RWPE2 (cell line): ENCODE measurements around the gene MRPL33.

ENCODE experiments used
- ATAC-seq: fragments of 200-7000 bp; cut with Tn5 transposase; 3 replicates; pipeline ENCODE4 v1.9.1; 2021; ENCODE audit warnings: low read depth
- DNase-seq: peaks from one replicate; pipeline ENCODE4 v3.0.0-alpha.2; 2020; ENCODE audit warnings: low spot score
- H3K27ac ChIP-seq: fragments of 450-650 bp; 2 replicates; pipeline ENCODE4 v1.5.1; 2017; ENCODE audit warnings: mild to moderate bottlenecking; ENCODE audit not compliant: poor library complexity, severe bottlenecking
- H3K27me3 ChIP-seq: fragments of 250-450 bp; sonication (Bioruptor Pico); 2 replicates; pipeline ENCODE4 v1.5.1; 2021; ENCODE audit warnings: mild to moderate bottlenecking, moderate library complexity; ENCODE audit not compliant: insufficient read depth, poor library complexity, severe bottlenecking
- H3K36me3 ChIP-seq: fragments of 250-450 bp; sonication (Bioruptor Pico); 2 replicates; pipeline ENCODE4 v1.5.1; 2020; ENCODE audit warnings: low read depth, mild to moderate bottlenecking, moderate library complexity
- H3K4me1 ChIP-seq: fragments of 250-450 bp; sonication (Bioruptor Pico); 2 replicates; pipeline ENCODE4 v1.5.1; 2021; ENCODE audit warnings: mild to moderate bottlenecking, moderate library complexity; ENCODE audit not compliant: insufficient read depth, poor library complexity, severe bottlenecking
- H3K4me3 ChIP-seq: fragments of 250-450 bp; sonication (Bioruptor Pico); 2 replicates; pipeline ENCODE4 v1.5.1; 2021; ENCODE audit warnings: mild to moderate bottlenecking, moderate library complexity; ENCODE audit not compliant: severe bottlenecking
- H3K9me3 ChIP-seq: fragments of 250-450 bp; sonication (Bioruptor Pico); 2 replicates; pipeline ENCODE4 v1.5.1; 2021; ENCODE audit warnings: mild to moderate bottlenecking, moderate library complexity; ENCODE audit not compliant: severe bottlenecking
- CTCF ChIP-seq: fragments of 450-650 bp; IDR thresholded peaks from one replicate; pipeline ENCODE4 v1.5.1; 2017; ENCODE audit warnings: mild to moderate bottlenecking, moderate library complexity; ENCODE audit not compliant: poor library complexity, severe bottlenecking

Gene MRPL33

DNA sequence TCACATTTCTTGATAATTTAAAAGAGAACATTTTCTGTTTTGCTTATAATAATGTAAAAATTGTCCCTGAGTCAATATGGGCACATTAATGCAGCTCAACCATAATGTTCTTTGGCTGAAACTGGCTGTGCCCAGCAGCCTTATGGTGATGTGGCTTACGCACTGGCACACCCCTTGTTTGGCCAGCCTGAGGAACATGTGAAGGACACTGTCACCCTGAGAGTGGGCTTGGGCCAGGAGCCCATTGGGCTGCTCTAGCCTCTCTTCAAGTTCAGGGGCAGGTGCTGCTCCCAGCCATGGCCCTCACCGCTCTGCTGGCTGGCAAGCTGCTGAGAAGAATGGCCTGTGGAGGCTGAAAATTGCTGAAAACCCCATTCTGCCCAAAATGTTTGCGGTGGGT lies 37.5 kb downstream of the MRPL33 start:
- Histone ChIP-seq H3K4me1 (peaks cover 7% of the 10 kb centered on the region), H3K36me3 (no peaks in the 10 kb centered on the region), H3K9me3 (no peaks in the 10 kb centered on the region), H3K4me3 (no peak overlapping the region), H3K27me3 (no peaks in the 10 kb centered on the region), H3K27ac (peak overlapping the region; percentile 67)
- no peak for DNase-seq
- no peak for TF ChIP-seq CTCF
- no peak for ATAC-seq

DNA sequence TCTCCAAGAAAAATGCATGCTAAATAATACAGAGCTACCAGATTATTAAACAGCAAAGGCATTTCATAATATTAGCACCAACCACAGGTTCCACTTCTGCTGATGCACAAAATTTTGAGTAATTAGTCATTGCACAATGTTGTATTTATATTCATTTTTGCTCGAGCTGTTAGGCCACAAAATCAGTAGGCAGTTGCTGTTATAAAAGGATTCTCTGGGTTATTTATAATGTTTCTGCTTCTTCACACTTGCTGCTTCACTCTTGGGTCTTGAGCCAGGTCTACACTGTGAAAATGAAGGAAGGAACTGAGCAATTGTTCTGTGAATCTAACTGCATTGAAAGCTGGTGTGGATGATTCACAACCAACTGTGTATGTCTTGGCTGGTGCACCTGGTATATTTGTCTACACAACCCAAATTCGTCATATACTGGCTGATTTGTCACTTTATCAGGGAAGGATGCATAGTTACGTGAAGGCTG lies 38.3 kb downstream of the MRPL33 start:
- no peaks in the 10 kb centered on the region for H3K9me3 ChIP-seq
- TF ChIP-seq CTCF, result no peak
- peak; percentile 84 for ATAC-seq
- H3K4me3 ChIP-seq, result no peak overlapping the region
- peak overlapping the region; percentile 67 for H3K27ac ChIP-seq
- no peaks in the 10 kb centered on the region for H3K27me3 ChIP-seq
- H3K4me1 ChIP-seq, result peaks cover 7% of the 10 kb centered on the region
- no peaks in the 10 kb centered on the region for H3K36me3 ChIP-seq
- DNase-seq, result no peak

GRCh38 chr2:27810455-27810854 lies 38.9 kb downstream of the MRPL33 start:
- no peaks in the 10 kb centered on the region for H3K9me3 ChIP-seq
- H3K27ac ChIP-seq, result peak overlapping the region; percentile 67
- no peak overlapping the region for H3K4me3 ChIP-seq
- H3K4me1 ChIP-seq, result peaks cover 7% of the 10 kb centered on the region
- ATAC-seq (no peak), DNase-seq (no peak)
- TF ChIP-seq CTCF, result no peak
- no peaks in the 10 kb centered on the region for H3K36me3 ChIP-seq
- no peaks in the 10 kb centered on the region for H3K27me3 ChIP-seq

DNA sequence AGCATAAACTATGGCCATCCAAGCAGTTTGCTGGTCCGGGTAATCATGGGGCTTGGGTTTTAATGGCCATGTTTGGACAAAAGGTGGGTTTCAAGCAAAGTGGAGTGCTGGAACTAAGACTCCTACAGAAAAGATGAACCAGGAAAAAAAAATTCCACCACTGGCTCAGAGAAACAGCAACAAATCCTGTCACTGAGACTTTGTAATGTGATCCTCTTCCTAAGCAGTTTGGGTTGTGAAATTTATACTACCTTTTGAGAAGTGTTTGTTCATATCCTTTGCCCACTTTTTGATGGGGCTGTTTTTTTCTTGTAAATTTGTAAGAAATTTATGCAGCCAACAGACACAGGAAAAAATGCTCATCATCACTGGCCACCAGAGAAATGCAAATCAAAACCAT lies 40.2 kb downstream of the MRPL33 start:
- Histone ChIP-seq H3K9me3 (no peaks in the 10 kb centered on the region), H3K4me1 (peaks cover 7% of the 10 kb centered on the region), H3K27me3 (no peaks in the 10 kb centered on the region), H3K27ac (no peak overlapping the region), H3K4me3 (no peak overlapping the region), H3K36me3 (no peaks in the 10 kb centered on the region)
- no peak for ATAC-seq
- TF ChIP-seq CTCF, result no peak
- DNase-seq, result no peak

GRCh38 chr2:27814758-27815157 lies 43.2 kb downstream of the MRPL33 start:
- H3K4me3 ChIP-seq, result no peak overlapping the region
- H3K4me1 ChIP-seq, result peaks cover 3% of the 10 kb centered on the region
- no peak for TF ChIP-seq CTCF
- H3K27ac ChIP-seq, result no peak overlapping the region
- no peaks in the 10 kb centered on the region for H3K36me3 ChIP-seq
- no peaks in the 10 kb centered on the region for H3K27me3 ChIP-seq
- H3K9me3 ChIP-seq, result no peaks in the 10 kb centered on the region
- ATAC-seq (no peak), DNase-seq (no peak)
